A673 (cell line): ENCODE results near the gene IFT25. TPM values are rescaled to one million over a fixed set of nuclear protein-coding genes. Genes with fewer than 3 reads are reported as not detected.

ENCODE experiments used
- BruUV-seq: library from RNA; stranded (reverse); fragments of 400-500 nt; replicated peaks from 2 replicates; lab custom pipeline; 2021; lab: Mats Ljungman, UMichigan
- CTCF ChIA-PET: fragments of 300-600 bp; sonication (Branson Sonifier 250); formaldehyde crosslinking; loops from one replicate; lab custom pipeline; 2022; ENCODE audit warnings: antibody characterized with exemption; lab: Charles Lee
- POLR2A ChIA-PET: fragments of 300-600 bp; sonication (Branson Sonifier 250); formaldehyde crosslinking; loops from one replicate; lab custom pipeline; 2022; ENCODE audit warnings: antibody characterized with exemption; ENCODE audit not compliant: low non-redundant PET; lab: Charles Lee
- DNase-seq: peaks from one replicate; pipeline ENCODE4 v3.0.0-alpha.2; 2015; ENCODE audit warnings: low spot score
- H3K27ac ChIP-seq: fragments of 200-600 bp; sonication (generic); 2 replicates; pipeline ENCODE4 v1.5.1; 2016; ENCODE audit warnings: mixed run types, low read depth, mild to moderate bottlenecking, mixed read lengths, antibody characterized with exemption, low read length; ENCODE audit not compliant: poor library complexity, severe bottlenecking
- H3K27me3 ChIP-seq: fragments of 200-600 bp; sonication (generic); replicated peaks from 2 replicates; pipeline ENCODE4 v1.6.1; 2017; ENCODE audit warnings: mixed run types, low read depth, mild to moderate bottlenecking, mixed read lengths, antibody characterized with exemption, low read length; ENCODE audit not compliant: insufficient read depth, poor library complexity
- H3K36me3 ChIP-seq: fragments of 200-600 bp; sonication (generic); 2 replicates; pipeline ENCODE4 v1.6.1; 2016; ENCODE audit warnings: mixed run types, mild to moderate bottlenecking, mixed read lengths, antibody characterized with exemption, low read length; ENCODE audit not compliant: insufficient read depth, poor library complexity, severe bottlenecking
- H3K4me1 ChIP-seq: fragments of 200-600 bp; sonication (generic); 2 replicates; pipeline ENCODE4 v1.6.1; 2017; ENCODE audit warnings: mixed run types, mild to moderate bottlenecking, mixed read lengths, antibody characterized with exemption, low read length; ENCODE audit not compliant: insufficient read depth, poor library complexity, severe bottlenecking
- H3K4me3 ChIP-seq: fragments of 200-600 bp; sonication (generic); 2 replicates; pipeline ENCODE4 v1.5.1; 2016; ENCODE audit warnings: low read depth, mixed run types, mild to moderate bottlenecking, mixed read lengths, low read length; ENCODE audit not compliant: poor library complexity, severe bottlenecking
- H3K9me3 ChIP-seq: fragments of 200-600 bp; sonication (generic); 2 replicates; pipeline ENCODE4 v1.6.1; 2016; ENCODE audit warnings: mixed run types, low read depth, mild to moderate bottlenecking, mixed read lengths, antibody characterized with exemption, low read length; ENCODE audit not compliant: poor library complexity, severe bottlenecking
- EZH2 ChIP-seq: fragments of 200-600 bp; sonication (generic); IDR thresholded peaks from 2 replicates; pipeline ENCODE4 v1.6.1; 2017; ENCODE audit warnings: borderline replicate concordance, low read depth, mild to moderate bottlenecking, mixed read lengths, antibody characterized with exemption, low read length; ENCODE audit not compliant: poor library complexity, severe bottlenecking
- intact Hi-C: fragments of 100-400 bp; cut with micrococcal nuclease; formaldehyde crosslinking; loops from one replicate; pipeline ENCODE4 v1.10.0; 2022; ENCODE audit not compliant: unreplicated experiment
- total RNA-seq: library from RNA; stranded (reverse); gene quantifications from 2 replicates; pipeline ENCODE4 v1.2.3, GENCODE V29; 2021
- TF ChIP-seq, protein P1 (sequence below): fragments of 300-800, 200-600 bp; sonication (generic); conservative IDR thresholded peaks from 2 replicates; pipeline ENCODE4 v1.5.1; 2017; ENCODE audit warnings: low read depth, mild to moderate bottlenecking, antibody characterized with exemption, low read length, moderate library complexity, mixed read lengths

The IFT25 gene
- total RNA-seq, 1 experiment from 2014 or later, result 41.0 TPM

DNA sequence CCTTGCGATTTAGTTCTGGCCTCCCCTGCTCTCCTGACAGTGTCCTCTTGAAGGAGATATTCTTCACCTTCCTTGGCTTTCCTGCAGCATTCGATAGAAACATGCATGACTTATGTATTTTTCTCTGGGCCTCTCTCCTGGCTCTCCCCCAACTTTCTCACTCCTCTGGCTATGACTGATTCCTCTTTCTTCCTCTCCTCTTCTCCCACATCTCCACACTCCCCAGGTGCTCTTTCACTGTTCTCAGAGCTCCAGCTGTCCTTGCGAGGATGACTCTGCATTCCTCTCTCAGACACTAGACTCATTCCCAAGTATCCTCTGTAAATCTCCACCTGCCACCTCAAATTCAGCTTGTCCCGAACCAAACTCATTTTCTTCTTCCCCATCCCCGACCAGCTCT lies 18.6 kb upstream of the IFT25 start:
- CTCF ChIA-PET, result no interaction called here
- peaks cover 26% of the 10 kb centered on the region for H3K36me3 ChIP-seq
- no TSS peak for BruUV-seq

DNA sequence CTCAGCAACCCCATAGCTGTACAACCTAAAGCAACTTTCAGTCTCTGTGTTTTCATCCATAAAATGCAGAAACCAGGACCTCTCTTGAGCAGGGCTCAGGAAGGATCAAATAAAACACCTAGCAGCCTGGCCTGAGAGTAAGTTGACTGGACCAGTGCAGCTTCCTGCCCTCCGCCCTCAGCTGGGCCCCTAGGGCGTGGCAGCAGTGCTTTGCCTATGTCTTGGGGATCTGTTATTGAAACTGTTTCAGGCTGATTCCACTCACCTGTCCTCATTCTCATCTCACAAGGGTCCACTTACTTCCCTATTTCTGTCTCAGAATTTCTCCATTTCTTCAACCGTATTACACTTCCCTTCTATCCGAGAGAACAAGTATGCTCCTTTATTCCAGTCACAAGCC lies 18.0 kb upstream of the IFT25 start:
- DNase-seq, result no peak
- Histone ChIP-seq H3K4me1 (no peaks in the 10 kb centered on the region), H3K4me3 (no peak overlapping the region), H3K36me3 (peaks cover 26% of the 10 kb centered on the region), H3K9me3 (no peaks in the 10 kb centered on the region), H3K27ac (no peak overlapping the region), H3K27me3 (no peaks in the 10 kb centered on the region)
- no TSS peak for BruUV-seq
- ChIA-PET POLR2A (no interaction called here), CTCF (no interaction called here)
- intact Hi-C loops, result no loop called here
- TF ChIP-seq, protein P1, sequence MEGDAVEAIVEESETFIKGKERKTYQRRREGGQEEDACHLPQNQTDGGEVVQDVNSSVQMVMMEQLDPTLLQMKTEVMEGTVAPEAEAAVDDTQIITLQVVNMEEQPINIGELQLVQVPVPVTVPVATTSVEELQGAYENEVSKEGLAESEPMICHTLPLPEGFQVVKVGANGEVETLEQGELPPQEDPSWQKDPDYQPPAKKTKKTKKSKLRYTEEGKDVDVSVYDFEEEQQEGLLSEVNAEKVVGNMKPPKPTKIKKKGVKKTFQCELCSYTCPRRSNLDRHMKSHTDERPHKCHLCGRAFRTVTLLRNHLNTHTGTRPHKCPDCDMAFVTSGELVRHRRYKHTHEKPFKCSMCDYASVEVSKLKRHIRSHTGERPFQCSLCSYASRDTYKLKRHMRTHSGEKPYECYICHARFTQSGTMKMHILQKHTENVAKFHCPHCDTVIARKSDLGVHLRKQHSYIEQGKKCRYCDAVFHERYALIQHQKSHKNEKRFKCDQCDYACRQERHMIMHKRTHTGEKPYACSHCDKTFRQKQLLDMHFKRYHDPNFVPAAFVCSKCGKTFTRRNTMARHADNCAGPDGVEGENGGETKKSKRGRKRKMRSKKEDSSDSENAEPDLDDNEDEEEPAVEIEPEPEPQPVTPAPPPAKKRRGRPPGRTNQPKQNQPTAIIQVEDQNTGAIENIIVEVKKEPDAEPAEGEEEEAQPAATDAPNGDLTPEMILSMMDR, result no peak
- no peak for TF ChIP-seq EZH2

More for the DNA sequence above, 18.6 kb upstream of the IFT25 start:
- no peaks in the 10 kb centered on the region for H3K4me1 ChIP-seq
- no peaks in the 10 kb centered on the region for H3K9me3 ChIP-seq
- H3K27me3 ChIP-seq, result no peaks in the 10 kb centered on the region
- intact Hi-C loops, result no loop called here
- TF ChIP-seq, protein P1, result no peak
- no peak for TF ChIP-seq EZH2
- H3K27ac ChIP-seq, result no peak overlapping the region
- no peak overlapping the region for H3K4me3 ChIP-seq
- no peak for DNase-seq
- POLR2A ChIA-PET, result no interaction called here

GRCh38 chr1:53962395-53962794 lies 16.9 kb upstream of the IFT25 start:
- no peaks in the 10 kb centered on the region for H3K9me3 ChIP-seq
- no peaks in the 10 kb centered on the region for H3K4me1 ChIP-seq
- no peak overlapping the region for H3K27ac ChIP-seq
- intact Hi-C loops, result no loop called here
- no TSS peak for BruUV-seq
- POLR2A ChIA-PET, result no interaction called here
- peaks cover 19% of the 10 kb centered on the region for H3K36me3 ChIP-seq
- no peak for TF ChIP-seq EZH2
- TF ChIP-seq, protein P1, result no peak
- CTCF ChIA-PET, result no interaction called here
- no peak for DNase-seq
- H3K4me3 ChIP-seq, result no peak overlapping the region
- H3K27me3 ChIP-seq, result no peaks in the 10 kb centered on the region
